Measurements from ENCODE around the gene SH2B3.

SH2B3 gene

GRCh38 chr12:111417290-111417689 is 11.6 kb downstream of the SH2B3 start:
- TF ChIP-seq CTCF (conservative IDR thresholded peaks at IDR 0.05; ENCODE audit: low read length): no peak
- DNase-seq (ENCODE audit: low read depth): no peak

GRCh38 chr12:111417784-111418593 is 12.3 kb downstream of the SH2B3 start:
- no peak for TF ChIP-seq CTCF (conservative IDR thresholded peaks at IDR 0.05; ENCODE audit: low read length)
- no peak for DNase-seq (ENCODE audit: low read depth)
- no peak overlapping the region for H3K4me3 ChIP-seq (ENCODE audit: low read length)

More at GRCh38 chr12:111417290-111417689, 11.6 kb downstream of the SH2B3 start:
- H3K4me3 ChIP-seq (ENCODE audit: low read length): no peak overlapping the region

- H3K4me3 ChIP-seq (ENCODE audit: low read length): no peak overlapping the region
- no peak for DNase-seq (ENCODE audit: low read depth)
- no peak for TF ChIP-seq CTCF (conservative IDR thresholded peaks at IDR 0.05; ENCODE audit: low read length)
Measured at GRCh38 chr12:111418594-111418880, 12.8 kb downstream of the SH2B3 start.

GRCh38 chr12:111419784-111420183 is 14.1 kb downstream of the SH2B3 start:
- H3K4me3 ChIP-seq (ENCODE audit: low read length): no peak overlapping the region
- no peak for DNase-seq (ENCODE audit: low read depth)
- TF ChIP-seq CTCF (conservative IDR thresholded peaks at IDR 0.05; ENCODE audit: low read length): no peak

- DNase-seq (ENCODE audit: low read depth): no peak
- TF ChIP-seq CTCF (conservative IDR thresholded peaks at IDR 0.05; ENCODE audit: low read length): no peak
- H3K4me3 ChIP-seq (ENCODE audit: low read length): no peak overlapping the region
Measured at GRCh38 chr12:111420494-111420893, 14.8 kb downstream of the SH2B3 start.

- no peak for TF ChIP-seq CTCF (conservative IDR thresholded peaks at IDR 0.05; ENCODE audit: low read length)
- H3K4me3 ChIP-seq (ENCODE audit: low read length): no peak overlapping the region
- no peak for DNase-seq (ENCODE audit: low read depth)
Measured at GRCh38 chr12:111424189-111424792, 18.6 kb downstream of the SH2B3 start.

GRCh38 chr12:111424793-111425251 is 19.1 kb downstream of the SH2B3 start:
- no peak overlapping the region for H3K4me3 ChIP-seq (ENCODE audit: low read length)
- TF ChIP-seq CTCF (conservative IDR thresholded peaks at IDR 0.05; ENCODE audit: low read length): no peak

More at GRCh38 chr12:111424793-111425251, 19.1 kb downstream of the SH2B3 start:
- DNase-seq (ENCODE audit: low read depth): no peak
